OCI-LY3 (cell line): ENCODE results near the gene INTS2.

Source experiments
- H2AFZ ChIP-seq: fragments of 200-600, 300-600 bp; shearing (Covaris generic); 2 replicates; pipeline ENCODE4 v1.6.0; 2014; ENCODE audit warnings: antibody characterized with exemption, low read depth, low read length
- H3K27ac ChIP-seq: fragments of 200-600, 300-600 bp; sonication (generic); 2 replicates; pipeline ENCODE4 v1.5.1; 2014; ENCODE audit warnings: mild to moderate bottlenecking, low read length, moderate library complexity, mixed read lengths
- H3K27me3 ChIP-seq: fragments of 200-600, 300-600 bp; sonication (generic); 2 replicates; pipeline ENCODE4 v1.6.1; 2014; ENCODE audit warnings: low read depth, low read length, mixed read lengths
- H3K36me3 ChIP-seq: fragments of 200-600, 300-600 bp; sonication (generic); replicated peaks from 2 replicates; pipeline ENCODE3; 2014; ENCODE audit warnings: low read depth, low read length, mixed read lengths
- H3K4me1 ChIP-seq: fragments of 300-600, 200-600 bp; sonication (generic); 2 replicates; pipeline ENCODE4 v1.6.1; 2014; ENCODE audit warnings: low read length, mixed read lengths
- H3K4me2 ChIP-seq: fragments of 200-600, 300-600 bp; sonication (generic); 2 replicates; pipeline ENCODE4 v1.6.1; 2014; ENCODE audit warnings: low read length, mixed read lengths
- H3K4me3 ChIP-seq: fragments of 300-600, 200-600 bp; sonication (generic); 2 replicates; pipeline ENCODE4 v1.5.1; 2014; ENCODE audit warnings: antibody characterized with exemption, mild to moderate bottlenecking, low read length, moderate library complexity
- H3K79me2 ChIP-seq: fragments of 300-600, 200-600 bp; shearing (Covaris generic); 2 replicates; pipeline ENCODE4 v1.6.1; 2014; ENCODE audit warnings: mild to moderate bottlenecking, low read length, mixed read lengths
- H3K9ac ChIP-seq: fragments of 300-600, 200-600 bp; shearing (Covaris generic); 2 replicates; pipeline ENCODE4 v1.6.0; 2014; ENCODE audit warnings: mild to moderate bottlenecking, low read length, moderate library complexity
- H3K9me3 ChIP-seq: fragments of 200-600, 300-600 bp; shearing (Covaris generic); 2 replicates; pipeline ENCODE4 v1.6.1; 2014; ENCODE audit warnings: low read length, mixed read lengths; ENCODE audit not compliant: insufficient read depth
- H4K20me1 ChIP-seq: fragments of 200-600, 300-600 bp; sonication (generic); 2 replicates; pipeline ENCODE4 v1.6.1; 2016; ENCODE audit warnings: low read length, mixed read lengths; ENCODE audit not compliant: insufficient read depth
- EZH2phosphoT487 ChIP-seq: fragments of 200-600 bp; shearing (Covaris generic); IDR thresholded peaks from 2 replicates; pipeline ENCODE4 v1.6.1; 2018; ENCODE audit warnings: antibody characterized with exemption, mixed run types, low read depth
- TF ChIP-seq, protein P1 (sequence below): fragments of 200-600, 300-600 bp; sonication (generic); IDR thresholded peaks from 2 replicates; pipeline ENCODE4 v1.5.1; 2014; ENCODE audit warnings: antibody characterized with exemption, low read length, low read depth

INTS2 gene

GRCh38 chr17:61836266-61837174 lies 91.3 kb downstream of the INTS2 start:
- H3K79me2 ChIP-seq = no peaks in the 10 kb centered on the region
- no peak overlapping the region for H3K4me2 ChIP-seq
- no peak overlapping the region for H3K4me3 ChIP-seq
- H3K27me3 ChIP-seq = no peaks in the 10 kb centered on the region
- TF ChIP-seq EZH2phosphoT487 = no peak
- TF ChIP-seq, protein P1, sequence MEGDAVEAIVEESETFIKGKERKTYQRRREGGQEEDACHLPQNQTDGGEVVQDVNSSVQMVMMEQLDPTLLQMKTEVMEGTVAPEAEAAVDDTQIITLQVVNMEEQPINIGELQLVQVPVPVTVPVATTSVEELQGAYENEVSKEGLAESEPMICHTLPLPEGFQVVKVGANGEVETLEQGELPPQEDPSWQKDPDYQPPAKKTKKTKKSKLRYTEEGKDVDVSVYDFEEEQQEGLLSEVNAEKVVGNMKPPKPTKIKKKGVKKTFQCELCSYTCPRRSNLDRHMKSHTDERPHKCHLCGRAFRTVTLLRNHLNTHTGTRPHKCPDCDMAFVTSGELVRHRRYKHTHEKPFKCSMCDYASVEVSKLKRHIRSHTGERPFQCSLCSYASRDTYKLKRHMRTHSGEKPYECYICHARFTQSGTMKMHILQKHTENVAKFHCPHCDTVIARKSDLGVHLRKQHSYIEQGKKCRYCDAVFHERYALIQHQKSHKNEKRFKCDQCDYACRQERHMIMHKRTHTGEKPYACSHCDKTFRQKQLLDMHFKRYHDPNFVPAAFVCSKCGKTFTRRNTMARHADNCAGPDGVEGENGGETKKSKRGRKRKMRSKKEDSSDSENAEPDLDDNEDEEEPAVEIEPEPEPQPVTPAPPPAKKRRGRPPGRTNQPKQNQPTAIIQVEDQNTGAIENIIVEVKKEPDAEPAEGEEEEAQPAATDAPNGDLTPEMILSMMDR = no peak
- no peak overlapping the region for H3K9ac ChIP-seq
- no peaks in the 10 kb centered on the region for H4K20me1 ChIP-seq
- H2AFZ ChIP-seq = no peak overlapping the region
- H3K27ac ChIP-seq = no peak overlapping the region
- peaks cover 6% of the 10 kb centered on the region for H3K36me3 ChIP-seq
- no peaks in the 10 kb centered on the region for H3K9me3 ChIP-seq
- no peaks in the 10 kb centered on the region for H3K4me1 ChIP-seq

- H3K9ac ChIP-seq = no peak overlapping the region
- no peaks in the 10 kb centered on the region for H3K27me3 ChIP-seq
- H3K36me3 ChIP-seq = peaks cover 6% of the 10 kb centered on the region
- no peak overlapping the region for H2AFZ ChIP-seq
- no peak overlapping the region for H3K4me3 ChIP-seq
- no peak overlapping the region for H3K27ac ChIP-seq
- H3K79me2 ChIP-seq = no peaks in the 10 kb centered on the region
- H3K4me1 ChIP-seq = no peaks in the 10 kb centered on the region
- no peak overlapping the region for H3K4me2 ChIP-seq
- no peaks in the 10 kb centered on the region for H3K9me3 ChIP-seq
- TF ChIP-seq, protein P1 = no peak
- TF ChIP-seq EZH2phosphoT487 = no peak
- H4K20me1 ChIP-seq = no peaks in the 10 kb centered on the region
These were observed 92.2 kb downstream of the INTS2 start for GRCh38 chr17:61835606-61836005.

DNA sequence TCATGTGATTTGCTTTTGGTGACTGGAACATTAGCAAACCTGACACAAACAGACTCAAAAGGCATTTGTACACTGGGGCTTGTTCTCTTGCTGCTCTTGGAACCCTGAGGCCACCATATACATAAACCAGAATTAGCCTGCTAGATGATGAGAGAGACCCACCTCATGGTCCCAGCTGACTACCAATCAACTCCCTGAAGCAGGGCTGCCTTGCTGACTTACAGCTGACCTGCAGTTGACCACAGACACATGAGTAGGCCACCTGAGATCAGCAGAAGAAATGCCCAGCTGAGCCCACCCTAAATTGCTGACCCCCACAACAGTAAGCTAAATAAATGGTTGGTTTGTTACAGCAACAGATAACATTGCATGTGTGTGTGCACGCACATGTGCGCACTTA lies 93.2 kb downstream of the INTS2 start:
- Histone ChIP-seq H3K27me3 (no peaks in the 10 kb centered on the region), H3K36me3 (peaks cover 6% of the 10 kb centered on the region), H2AFZ (no peak overlapping the region), H3K9ac (no peak overlapping the region), H3K27ac (no peak overlapping the region), H3K4me1 (no peaks in the 10 kb centered on the region), H3K4me3 (no peak overlapping the region), H4K20me1 (no peaks in the 10 kb centered on the region), H3K4me2 (no peak overlapping the region), H3K9me3 (no peaks in the 10 kb centered on the region), H3K79me2 (no peaks in the 10 kb centered on the region)
- TF ChIP-seq EZH2phosphoT487 = no peak
- TF ChIP-seq, protein P1 = no peak

DNA sequence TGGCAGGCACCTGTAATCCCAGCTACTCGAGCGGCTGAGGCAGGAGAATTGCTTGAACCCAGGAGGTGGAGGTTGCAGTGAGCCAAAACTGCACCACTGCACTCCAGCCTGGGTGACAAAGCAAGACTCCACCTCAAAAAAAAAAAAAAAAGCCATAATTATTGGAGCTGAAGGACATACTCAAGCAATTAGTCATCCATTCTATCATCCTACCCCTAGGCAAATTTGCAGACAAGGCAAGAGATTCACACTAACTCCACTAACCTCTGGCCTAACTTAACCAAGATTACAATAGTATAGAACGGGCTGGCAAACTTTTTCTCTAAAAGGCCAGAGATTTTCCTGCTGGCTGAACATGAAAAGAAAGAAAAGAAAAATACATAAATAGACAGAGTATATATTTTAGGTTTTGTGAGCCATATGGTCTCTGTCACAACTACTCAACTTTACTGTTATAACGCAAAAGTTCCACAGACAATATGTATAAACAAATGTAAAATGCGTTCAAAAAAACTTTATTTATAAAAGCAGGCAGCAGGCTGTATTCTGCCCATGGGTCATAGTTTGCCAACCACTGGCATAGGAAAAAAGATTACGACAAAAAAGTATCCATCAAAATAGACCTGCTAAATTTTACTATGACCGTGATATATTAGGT lies 94.1 kb downstream of the INTS2 start:
- Histone ChIP-seq H3K27me3 (no peaks in the 10 kb centered on the region), H3K9ac (no peak overlapping the region), H3K79me2 (no peaks in the 10 kb centered on the region), H2AFZ (no peak overlapping the region), H4K20me1 (no peaks in the 10 kb centered on the region), H3K27ac (no peak overlapping the region), H3K4me2 (no peak overlapping the region), H3K4me3 (no peak overlapping the region), H3K36me3 (peaks cover 4% of the 10 kb centered on the region), H3K4me1 (no peaks in the 10 kb centered on the region), H3K9me3 (no peaks in the 10 kb centered on the region)
- TF ChIP-seq EZH2phosphoT487 = no peak
- TF ChIP-seq, protein P1 = no peak
